HG03097 (cell line): ENCODE data around the gene SPESP1.

Experiments
- ATAC-seq: cut with Tn5 transposase; IDR thresholded peaks from one replicate; pipeline ENCODE4 v1.9.1; 2021; ENCODE audit not compliant: unreplicated experiment, low FRiP score

The SPESP1 gene

DNA sequence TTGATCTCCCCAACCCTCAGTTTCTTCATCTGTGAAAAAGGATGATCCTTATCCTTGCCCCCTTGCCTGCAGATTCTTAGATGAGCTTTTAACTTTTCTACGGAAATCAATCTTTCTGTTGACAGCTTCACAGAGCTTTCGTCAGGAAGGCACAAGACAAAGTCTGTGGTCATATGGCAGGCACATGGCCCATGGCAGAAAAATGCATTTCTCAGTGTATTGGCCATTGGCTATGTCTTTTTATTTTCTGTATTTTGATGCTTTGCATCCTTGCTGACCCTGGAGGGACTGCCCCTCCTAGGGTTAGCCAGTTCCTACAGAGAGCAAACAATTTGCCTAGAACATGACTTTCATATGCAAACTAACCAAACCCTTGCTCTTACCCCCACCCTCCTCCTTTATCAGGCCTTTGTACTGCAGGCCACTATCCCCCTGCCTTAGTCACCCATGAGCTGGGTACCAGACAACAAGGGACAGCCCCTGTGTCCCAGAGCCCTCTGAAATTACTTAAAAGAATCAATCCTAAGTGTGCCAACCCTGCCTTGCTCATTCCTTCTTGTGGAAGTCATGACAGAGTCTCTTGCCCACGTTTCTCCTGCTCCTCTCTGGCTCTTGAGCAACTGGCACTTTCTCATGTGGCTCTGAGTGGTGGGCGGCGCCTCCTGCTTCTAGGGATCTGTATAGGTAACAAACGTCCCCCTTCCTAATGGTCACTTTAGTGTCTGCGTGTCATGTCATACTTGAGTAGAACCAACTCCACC, 60.1 kb downstream of the SPESP1 start:
- ATAC-seq: no peak

DNA sequence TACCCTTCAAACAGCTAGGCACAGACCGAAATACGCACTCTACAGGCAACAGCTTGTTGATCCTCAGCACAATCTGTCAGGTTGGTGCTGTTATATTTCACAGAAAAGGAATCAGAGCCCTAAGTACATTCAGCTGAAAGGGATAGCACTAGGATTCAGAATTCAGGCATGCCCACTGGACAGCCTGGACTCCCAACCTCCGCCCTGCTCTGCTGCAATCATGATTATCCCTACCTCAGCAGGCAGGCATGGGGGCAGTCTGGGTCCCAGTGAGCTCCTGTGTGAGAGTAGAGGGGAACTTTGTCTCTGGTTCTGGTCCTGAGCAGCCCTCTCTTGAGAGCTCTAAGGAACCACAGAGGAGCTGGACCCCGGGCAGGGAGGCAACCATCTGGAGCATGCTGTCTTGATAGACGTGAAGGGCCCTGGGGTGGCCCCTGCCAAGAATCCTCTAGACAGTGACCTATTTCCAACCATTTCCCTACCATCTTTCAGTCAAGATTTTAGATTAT, 60.7 kb downstream of the SPESP1 start:
- no peak for ATAC-seq

DNA sequence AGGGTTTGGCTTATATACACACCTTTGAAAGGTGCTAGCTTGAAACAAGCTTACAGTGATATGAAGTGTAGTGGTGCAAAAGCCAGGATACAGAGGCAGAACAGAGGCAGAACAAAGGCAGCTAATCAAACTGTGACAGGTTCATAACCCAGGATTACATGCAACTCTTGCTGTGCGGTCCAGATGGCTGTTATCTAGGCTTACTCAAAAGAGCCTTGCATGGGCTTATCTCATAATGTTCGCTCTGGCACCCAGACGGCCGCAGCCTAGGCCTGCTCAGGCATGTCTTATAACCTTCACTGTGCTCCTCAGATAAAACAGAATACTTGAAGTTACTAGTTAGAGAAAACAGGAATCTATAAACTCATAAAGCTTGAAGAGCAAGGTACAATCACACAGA, 61.4 kb downstream of the SPESP1 start:
- ATAC-seq: no peak

DNA sequence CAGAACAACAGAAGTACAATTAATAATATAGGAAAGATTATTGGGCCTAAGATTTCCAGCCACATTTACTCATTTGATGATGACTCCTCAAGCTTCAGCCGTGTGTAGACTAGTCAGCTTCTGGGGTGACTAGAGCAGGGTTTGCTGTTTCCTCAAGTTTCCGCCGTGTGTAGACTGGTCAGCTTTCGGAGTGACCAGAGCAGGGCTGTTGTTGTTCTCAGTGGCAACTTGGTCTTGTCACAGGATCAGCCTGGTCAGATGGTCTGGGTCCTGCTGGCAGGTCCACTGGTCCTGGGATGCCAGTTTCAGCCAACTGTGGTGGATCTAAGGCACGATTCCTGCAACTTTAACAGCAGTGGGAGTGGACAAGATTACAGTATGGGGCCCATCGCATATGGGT, 62.4 kb downstream of the SPESP1 start:
- ATAC-seq: no peak

DNA sequence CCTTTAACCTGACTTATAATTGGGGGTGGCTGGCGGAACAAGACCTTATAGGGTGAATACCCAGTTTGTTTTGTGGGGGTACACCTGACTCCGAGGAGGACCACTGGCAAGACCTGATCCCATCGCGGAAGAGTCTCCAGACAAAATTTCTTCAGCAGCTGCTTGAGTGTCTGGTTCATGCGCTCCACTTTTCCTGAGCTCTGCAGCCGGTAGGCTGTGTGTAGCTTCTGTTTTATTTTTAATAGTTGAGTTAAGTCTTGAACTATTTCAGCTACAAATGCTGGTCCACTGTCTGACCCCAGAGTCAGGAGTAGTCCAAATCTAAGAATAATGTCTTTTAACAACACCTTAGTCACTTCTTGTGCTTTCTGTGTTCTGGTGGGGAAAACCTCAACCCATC, 63.0 kb downstream of the SPESP1 start:
- ATAC-seq: no peak

DNA sequence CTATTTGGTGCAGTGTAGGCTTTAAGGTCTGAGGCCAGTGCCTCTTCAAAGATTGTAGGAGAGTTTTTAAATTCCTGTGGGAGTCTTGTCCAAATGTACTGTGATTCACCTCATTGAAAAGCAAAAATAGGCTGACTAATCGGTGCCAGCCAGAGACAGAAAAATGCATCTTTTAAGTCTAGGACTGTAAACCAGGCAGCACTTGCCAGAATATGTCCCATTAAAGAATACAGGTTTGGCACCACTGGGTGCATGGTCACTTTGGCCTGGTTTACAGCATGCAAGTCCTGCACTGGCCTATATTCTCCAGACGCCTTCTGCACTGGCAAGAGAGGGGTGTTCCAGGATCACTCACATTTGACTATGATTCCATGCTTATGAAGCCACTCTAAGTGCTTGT, 63.8 kb downstream of the SPESP1 start:
- ATAC-seq: no peak

DNA sequence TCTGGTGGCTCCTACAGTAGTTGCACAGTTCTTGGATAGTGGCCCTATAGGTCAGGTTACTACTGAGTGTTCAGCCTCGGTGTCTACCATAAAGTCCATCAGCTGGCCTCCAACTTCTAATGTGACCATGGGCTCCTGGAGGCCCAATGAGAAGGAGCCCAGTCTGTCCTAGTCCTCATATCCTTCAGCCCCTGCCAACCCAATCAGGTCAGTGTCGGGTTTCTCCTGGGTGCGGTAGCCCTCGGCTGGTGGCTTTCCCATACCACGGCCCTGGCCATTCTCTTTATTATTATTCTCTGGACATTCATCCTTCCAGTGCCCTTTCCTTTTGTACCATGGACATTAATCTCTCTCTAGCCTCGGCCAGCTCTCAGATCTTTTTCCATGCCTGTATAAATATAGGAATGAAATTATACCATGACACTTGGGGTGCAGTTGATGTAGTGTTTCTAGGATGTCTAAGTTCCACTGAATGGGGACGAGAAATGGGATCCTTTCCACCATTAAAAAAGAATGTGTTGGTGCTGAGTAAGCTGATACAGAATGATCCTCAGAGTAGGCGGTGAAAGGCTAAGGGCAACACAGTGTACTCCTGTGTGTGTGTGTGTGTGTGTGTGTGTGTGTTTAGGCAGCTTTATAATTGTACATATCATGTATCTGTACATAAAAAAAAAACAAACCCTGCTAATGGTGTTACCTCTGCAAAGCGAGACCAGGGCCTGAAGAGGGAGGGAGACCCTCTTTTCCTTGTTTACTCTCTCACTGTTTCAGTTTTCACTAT, 64.8 kb downstream of the SPESP1 start:
- no peak for ATAC-seq
